PC-3 (cell line): ENCODE results near the gene GRIP1. TPM values are rescaled to one million over a fixed set of nuclear protein-coding genes. Genes with fewer than 3 reads are reported as not detected.

Experiments used
- ATAC-seq: fragments of 200-7000 bp; cut with Tn5 transposase; 2 replicates; pipeline ENCODE4 v1.9.1; 2020; ENCODE audit warnings: mild to moderate bottlenecking, moderate library complexity
- BruUV-seq: library from RNA; stranded (reverse); fragments of 400-500 nt; replicated peaks from 2 replicates; lab custom pipeline; 2021; lab: Mats Ljungman, UMichigan
- CTCF ChIA-PET: fragments of 300-600 bp; sonication (Branson Sonifier 250); formaldehyde crosslinking; loops from one replicate; lab custom pipeline; 2022; ENCODE audit warnings: antibody characterized with exemption; lab: Charles Lee
- POLR2A ChIA-PET: fragments of 300-600 bp; sonication (Branson Sonifier 250); formaldehyde crosslinking; loops from one replicate; lab custom pipeline; 2022; ENCODE audit warnings: antibody characterized with exemption; ENCODE audit not compliant: unreplicated experiment; lab: Charles Lee
- DNase-seq: peaks from one replicate; pipeline ENCODE4 v3.0.0-alpha.2; 2015
- H2AFZ ChIP-seq: fragments of 300-600 bp; sonication (generic); 2 replicates; pipeline ENCODE4 v1.6.0; 2016; ENCODE audit warnings: antibody characterized with exemption, low read length
- H3F3A ChIP-seq: fragments of 300-600 bp; sonication (generic); one replicate; pipeline ENCODE4 v1.6.0; 2017; ENCODE audit warnings: antibody characterized with exemption, low read length, control low read depth, mild to moderate bottlenecking; ENCODE audit not compliant: unreplicated experiment
- H3K27ac ChIP-seq: fragments of 300-600 bp; sonication (generic); 2 replicates; pipeline ENCODE4 v1.5.1; 2016; ENCODE audit warnings: mild to moderate bottlenecking, low read length
- H3K27me3 ChIP-seq: fragments of 300-600 bp; sonication (generic); 2 replicates; pipeline ENCODE4 v1.6.1; 2016; ENCODE audit warnings: low read length, mixed read lengths
- H3K36me3 ChIP-seq: fragments of 300-600 bp; sonication (generic); 2 replicates; pipeline ENCODE4 v1.6.1; 2016; ENCODE audit warnings: low read depth, mixed run types, low read length, mixed read lengths
- H3K4me1 ChIP-seq: fragments of 300-600 bp; sonication (generic); 2 replicates; pipeline ENCODE4 v1.5.1; 2016; ENCODE audit warnings: low read length; ENCODE audit not compliant: insufficient read depth
- H3K4me2 ChIP-seq: fragments of 300-600 bp; sonication (generic); 2 replicates; pipeline ENCODE4 v1.6.0; 2016; ENCODE audit warnings: low read length
- H3K4me3 ChIP-seq: fragments of 300-600 bp; sonication (generic); 2 replicates; pipeline ENCODE4 v1.5.1; 2016; ENCODE audit warnings: mild to moderate bottlenecking, low read length, mixed read lengths
- H3K79me2 ChIP-seq: fragments of 300-600 bp; sonication (generic); 2 replicates; pipeline ENCODE4 v1.6.1; 2017; ENCODE audit warnings: low read length, mixed read lengths
- H3K9ac ChIP-seq: fragments of 300-600 bp; sonication (generic); 2 replicates; pipeline ENCODE4 v1.6.0; 2016; ENCODE audit warnings: mild to moderate bottlenecking, low read length
- H3K9me2 ChIP-seq: fragments of 300-600 bp; sonication (generic); replicated peaks from 2 replicates; pipeline ENCODE4 v1.6.1; 2016; ENCODE audit warnings: mixed run types, low read length, mixed read lengths
- H3K9me3 ChIP-seq: fragments of 300-600 bp; sonication (generic); 2 replicates; pipeline ENCODE4 v1.6.1; 2016; ENCODE audit warnings: low read length, mixed read lengths
- H4K20me1 ChIP-seq: fragments of 300-600 bp; sonication (generic); 2 replicates; pipeline ENCODE4 v1.6.1; 2016; ENCODE audit warnings: low read length, mixed read lengths
- EZH2 ChIP-seq: fragments of 300-600 bp; sonication (generic); IDR thresholded peaks from one replicate; pipeline ENCODE4 v1.6.1; 2017; ENCODE audit warnings: antibody characterized with exemption, mild to moderate bottlenecking, low read length; ENCODE audit not compliant: unreplicated experiment
- EZH2phosphoT487 ChIP-seq: fragments of 300-600 bp; sonication (generic); IDR thresholded peaks from 2 replicates; pipeline ENCODE4 v1.6.1; 2018; ENCODE audit warnings: mild to moderate bottlenecking, antibody characterized with exemption, low read length, borderline replicate concordance
- intact Hi-C: fragments of 100-400 bp; cut with micrococcal nuclease; formaldehyde crosslinking; loops from 2 replicates; pipeline ENCODE4 v1.9.0; 2023
- total RNA-seq: library from RNA; depleted of rRNA; stranded (reverse); fragments of >200 nt; gene quantifications from 2 replicates; pipeline ENCODE4 v1.2.3, GENCODE V29; 2014
- TF ChIP-seq, protein P1 (sequence below): fragments of 300-600 bp; sonication (generic); conservative IDR thresholded peaks from 2 replicates; pipeline ENCODE4 v1.5.1; 2017; ENCODE audit warnings: antibody characterized with exemption, low read depth, mild to moderate bottlenecking, low read length

Gene GRIP1
- total RNA-seq, 1 experiment from 2014 or later: 2.0 TPM

- POLR2A ChIA-PET: no interaction called here
- no TSS peak for BruUV-seq
- Histone ChIP-seq H3K4me2 (no peak overlapping the region), H3K9ac (no peak overlapping the region), H3K36me3 (no peaks in the 10 kb centered on the region), H4K20me1 (no peaks in the 10 kb centered on the region), H3K9me3 (no peaks in the 10 kb centered on the region), H3K27ac (no peak overlapping the region), H2AFZ (no peak overlapping the region), H3F3A (no peaks in the 10 kb centered on the region), H3K9me2 (no peaks in the 10 kb centered on the region), H3K4me3 (no peak overlapping the region), H3K4me1 (peaks cover 16% of the 10 kb centered on the region), H3K79me2 (no peaks in the 10 kb centered on the region), H3K27me3 (no peaks in the 10 kb centered on the region)
- ATAC-seq (no peak), DNase-seq (no peak)
- intact Hi-C loops: no loop called here
- TF ChIP-seq EZH2phosphoT487 (no peak), EZH2 (no peak)
- TF ChIP-seq, protein P1, sequence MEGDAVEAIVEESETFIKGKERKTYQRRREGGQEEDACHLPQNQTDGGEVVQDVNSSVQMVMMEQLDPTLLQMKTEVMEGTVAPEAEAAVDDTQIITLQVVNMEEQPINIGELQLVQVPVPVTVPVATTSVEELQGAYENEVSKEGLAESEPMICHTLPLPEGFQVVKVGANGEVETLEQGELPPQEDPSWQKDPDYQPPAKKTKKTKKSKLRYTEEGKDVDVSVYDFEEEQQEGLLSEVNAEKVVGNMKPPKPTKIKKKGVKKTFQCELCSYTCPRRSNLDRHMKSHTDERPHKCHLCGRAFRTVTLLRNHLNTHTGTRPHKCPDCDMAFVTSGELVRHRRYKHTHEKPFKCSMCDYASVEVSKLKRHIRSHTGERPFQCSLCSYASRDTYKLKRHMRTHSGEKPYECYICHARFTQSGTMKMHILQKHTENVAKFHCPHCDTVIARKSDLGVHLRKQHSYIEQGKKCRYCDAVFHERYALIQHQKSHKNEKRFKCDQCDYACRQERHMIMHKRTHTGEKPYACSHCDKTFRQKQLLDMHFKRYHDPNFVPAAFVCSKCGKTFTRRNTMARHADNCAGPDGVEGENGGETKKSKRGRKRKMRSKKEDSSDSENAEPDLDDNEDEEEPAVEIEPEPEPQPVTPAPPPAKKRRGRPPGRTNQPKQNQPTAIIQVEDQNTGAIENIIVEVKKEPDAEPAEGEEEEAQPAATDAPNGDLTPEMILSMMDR: no peak
- CTCF ChIA-PET: no interaction called here
These were observed 9.3 kb downstream of the GRIP1 start for GRCh38 chr12:66669541-66669940.

DNA sequence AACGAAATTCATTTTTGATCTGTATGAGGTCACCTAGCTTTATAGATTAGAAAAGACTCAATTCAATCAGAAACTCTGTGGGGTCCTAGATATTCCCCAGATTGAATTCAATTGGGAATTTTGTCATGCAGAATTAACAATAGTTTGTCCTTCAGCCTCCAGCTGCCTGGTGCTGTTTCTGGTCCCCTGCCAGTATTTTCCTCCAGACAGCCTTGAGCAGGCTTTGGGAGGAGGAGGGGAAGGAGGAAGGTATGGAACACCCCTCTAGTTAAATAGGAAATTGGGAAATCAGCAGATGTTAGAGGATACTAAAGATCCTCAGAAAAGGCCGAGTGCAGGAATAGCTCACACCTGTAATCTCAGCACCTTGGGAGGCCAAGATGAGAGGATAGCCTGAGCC is 10.6 kb downstream of the GRIP1 start:
- H3K36me3 ChIP-seq: no peaks in the 10 kb centered on the region
- no peak overlapping the region for H3K27ac ChIP-seq
- H3K79me2 ChIP-seq: no peaks in the 10 kb centered on the region
- no peak for DNase-seq
- intact Hi-C loops: no loop called here
- ChIA-PET CTCF (no interaction called here), POLR2A (no interaction called here)
- ATAC-seq: no peak
- no peak overlapping the region for H3K9ac ChIP-seq
- BruUV-seq: no TSS peak
- no peaks in the 10 kb centered on the region for H3K27me3 ChIP-seq
- H3K4me2 ChIP-seq: no peak overlapping the region
- no peaks in the 10 kb centered on the region for H3K9me3 ChIP-seq
- no peaks in the 10 kb centered on the region for H3K9me2 ChIP-seq
- H4K20me1 ChIP-seq: no peaks in the 10 kb centered on the region
- peaks cover 28% of the 10 kb centered on the region for H3K4me1 ChIP-seq
- H3F3A ChIP-seq: no peaks in the 10 kb centered on the region
- no peak overlapping the region for H2AFZ ChIP-seq
- no peak overlapping the region for H3K4me3 ChIP-seq
- TF ChIP-seq EZH2phosphoT487 (no peak), EZH2 (no peak)
- TF ChIP-seq, protein P1: no peak

DNA sequence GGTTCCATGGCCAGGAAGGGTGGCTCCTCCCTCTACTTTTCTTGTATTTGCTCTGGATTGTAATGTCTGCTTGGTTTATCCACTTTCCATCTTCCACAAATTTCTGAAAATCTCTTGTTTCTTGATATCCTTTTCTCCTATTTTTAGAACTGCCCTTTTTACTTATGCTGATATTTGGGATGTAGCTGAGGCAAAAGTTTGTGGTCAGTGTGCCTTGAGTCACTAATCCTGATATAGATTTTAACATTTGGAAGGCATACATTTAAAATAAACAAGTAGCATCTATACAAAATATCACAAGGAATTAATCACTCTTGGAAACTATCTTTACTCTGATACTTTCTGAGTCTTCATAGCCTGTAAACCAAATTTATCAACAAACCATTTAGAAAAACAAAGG is 11.0 kb downstream of the GRIP1 start:
- Histone ChIP-seq H3K27ac (no peak overlapping the region), H3K9me2 (no peaks in the 10 kb centered on the region), H3F3A (no peaks in the 10 kb centered on the region), H3K79me2 (no peaks in the 10 kb centered on the region), H3K27me3 (no peaks in the 10 kb centered on the region), H2AFZ (no peak overlapping the region), H3K4me3 (no peak overlapping the region), H3K4me1 (peaks cover 32% of the 10 kb centered on the region), H3K9ac (no peak overlapping the region), H3K36me3 (no peaks in the 10 kb centered on the region), H3K9me3 (no peaks in the 10 kb centered on the region), H3K4me2 (no peak overlapping the region), H4K20me1 (no peaks in the 10 kb centered on the region)
- BruUV-seq: no TSS peak
- ChIA-PET CTCF (no interaction called here), POLR2A (no interaction called here)
- DNase-seq: no peak
- no peak for ATAC-seq
- TF ChIP-seq EZH2phosphoT487: no peak
- no peak for TF ChIP-seq EZH2
- TF ChIP-seq, protein P1: no peak
- intact Hi-C loops: no loop called here
